Gastroesophageal sphincter (tissue), 4 donors: Measurements from ENCODE around the gene ZCWPW2. TPM values are rescaled to one million over a fixed set of nuclear protein-coding genes. Genes with fewer than 3 reads are reported as not detected.

Experiments used
- ATAC-seq: fragments of 150-250 bp; one replicate; pipeline ENCODE4 v1.9.1; 2016; ENCODE audit warnings: mild to moderate bottlenecking, moderate library complexity
- H3K27ac ChIP-seq, 4 donors: fragments of 200-600 bp; sonication (generic) in 3 of 4; 1 replicate in 3 of 4; 2 replicates in 1 of 4; pipeline ENCODE4 v1.5.1; 2016 to 2019
- H3K27me3 ChIP-seq: fragments of 200-600 bp; sonication (generic); one replicate; pipeline ENCODE4 v1.5.1; 2019
- H3K36me3 ChIP-seq, 2 donors: fragments of 200-600 bp; sonication (generic); one replicate each; pipeline ENCODE4 v1.5.1; 2019; ENCODE audit warnings: control low read depth in 1 of 2
- H3K4me1 ChIP-seq, 3 donors: fragments of 200-600 bp; sonication (generic); 1 replicate in 2 of 3; 2 replicates in 1 of 3; pipeline ENCODE4 v1.5.1; 2016 to 2019; ENCODE audit warnings: control low read depth in 2 of 3
- H3K4me3 ChIP-seq, 2 donors: fragments of 200-600 bp; sonication (generic); one replicate each; pipeline ENCODE4 v1.5.1; 2019; ENCODE audit warnings: mild to moderate bottlenecking in 1 of 2, moderate library complexity in 1 of 2
- H3K9me3 ChIP-seq, 3 donors: fragments of 200-600 bp; sonication (generic); one replicate each; pipeline ENCODE4 v1.5.1; 2017 to 2019; ENCODE audit warnings: control low read depth in 2 of 3
- EP300 ChIP-seq: sonication (generic); formaldehyde crosslinking; IDR thresholded peaks from one replicate; pipeline ENCODE4 v1.6.1; 2017; ENCODE audit warnings: antibody characterized with exemption, mild to moderate bottlenecking
- POLR2A ChIP-seq, 2 donors: fragments of 450-650 bp; IDR thresholded peaks; one replicate each; pipeline ENCODE4 v1.6.1; 2017; ENCODE audit warnings: antibody characterized with exemption in 2 of 2, mild to moderate bottlenecking in 2 of 2, moderate library complexity in 1 of 2
- POLR2AphosphoS5 ChIP-seq: sonication (generic); formaldehyde crosslinking; IDR thresholded peaks from one replicate; pipeline ENCODE4 v1.6.1; 2017; ENCODE audit warnings: antibody characterized with exemption
- WGBS, 2 donors: methylation state at CpG; one replicate each; pipeline ENCODE4 v1.1.5; 2018; ENCODE audit warnings: low coverage in 1 of 2; 5-methylcytosine and 5-hydroxymethylcytosine counted together
- total RNA-seq, 4 donors: library from RNA; depleted of rRNA; stranded (reverse); fragments of >200 nt; gene quantifications; one replicate each; pipeline ENCODE4 v1.1.0, GENCODE V29; 2016
- TF ChIP-seq, protein P1 (sequence below), 4 experiments: fragments of 200-600 bp in 2 of 4; fragments of 450-650 bp in 2 of 4; sonication (generic) in 1 of 4; IDR thresholded peaks; one replicate each; pipeline ENCODE4 v1.5.1; 2017 to 2019; ENCODE audit warnings: antibody characterized with exemption in 4 of 4, mild to moderate bottlenecking in 2 of 4, moderate library complexity in 2 of 4

Gene ZCWPW2
- total RNA-seq, 4 donors from 2014 or later = 0.99 to 9.8 (median 1.1) TPM

- TF ChIP-seq EP300 = no peak
- TF ChIP-seq, protein P1, sequence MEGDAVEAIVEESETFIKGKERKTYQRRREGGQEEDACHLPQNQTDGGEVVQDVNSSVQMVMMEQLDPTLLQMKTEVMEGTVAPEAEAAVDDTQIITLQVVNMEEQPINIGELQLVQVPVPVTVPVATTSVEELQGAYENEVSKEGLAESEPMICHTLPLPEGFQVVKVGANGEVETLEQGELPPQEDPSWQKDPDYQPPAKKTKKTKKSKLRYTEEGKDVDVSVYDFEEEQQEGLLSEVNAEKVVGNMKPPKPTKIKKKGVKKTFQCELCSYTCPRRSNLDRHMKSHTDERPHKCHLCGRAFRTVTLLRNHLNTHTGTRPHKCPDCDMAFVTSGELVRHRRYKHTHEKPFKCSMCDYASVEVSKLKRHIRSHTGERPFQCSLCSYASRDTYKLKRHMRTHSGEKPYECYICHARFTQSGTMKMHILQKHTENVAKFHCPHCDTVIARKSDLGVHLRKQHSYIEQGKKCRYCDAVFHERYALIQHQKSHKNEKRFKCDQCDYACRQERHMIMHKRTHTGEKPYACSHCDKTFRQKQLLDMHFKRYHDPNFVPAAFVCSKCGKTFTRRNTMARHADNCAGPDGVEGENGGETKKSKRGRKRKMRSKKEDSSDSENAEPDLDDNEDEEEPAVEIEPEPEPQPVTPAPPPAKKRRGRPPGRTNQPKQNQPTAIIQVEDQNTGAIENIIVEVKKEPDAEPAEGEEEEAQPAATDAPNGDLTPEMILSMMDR (IDR thresholded peaks at IDR 0.05) = no peak
- no peak for ATAC-seq
- Histone ChIP-seq H3K27me3 (no peaks in the 10 kb centered on the region), H3K4me3 (no peak overlapping the region), H3K27ac (no peak overlapping the region), H3K9me3 (peaks cover 0 to 49% (median 1%) of the 10 kb centered on the region in 3 donors), H3K36me3 (no peaks in the 10 kb centered on the region), H3K4me1 (no peaks in the 10 kb centered on the region)
- no CpG with 5 or more reads among the region's 3 CpGs for WGBS, 2 donors
Observed at GRCh38 chr3:28399206-28399605, 50.7 kb downstream of the ZCWPW2 start.

- no peak overlapping the region for H3K4me3 ChIP-seq
- no peaks in the 10 kb centered on the region for H3K27me3 ChIP-seq
- ATAC-seq = no peak
- H3K27ac ChIP-seq = no peak overlapping the region
- no peak for TF ChIP-seq POLR2AphosphoS5
- no peak for TF ChIP-seq POLR2A (IDR thresholded peaks at IDR 0.05)
- TF ChIP-seq, protein P1 (IDR thresholded peaks at IDR 0.05) = no peak
- TF ChIP-seq EP300 = no peak
- peaks cover 0 to 21% (median 0%) of the 10 kb centered on the region in 3 donors for H3K9me3 ChIP-seq
- 75 to 79% methylated on average over 1 of the region's 1 CpG for WGBS, 2 donors
- H3K4me1 ChIP-seq = no peaks in the 10 kb centered on the region
- no peaks in the 10 kb centered on the region for H3K36me3 ChIP-seq
Observed at GRCh38 chr3:28406241-28406640, 57.7 kb downstream of the ZCWPW2 start.

- Histone ChIP-seq H3K27me3 (no peaks in the 10 kb centered on the region), H3K27ac (no peak overlapping the region), H3K9me3 (peaks cover 0 to 15% (median 0%) of the 10 kb centered on the region in 3 donors), H3K36me3 (no peaks in the 10 kb centered on the region), H3K4me3 (no peak overlapping the region), H3K4me1 (no peaks in the 10 kb centered on the region)
- TF ChIP-seq, protein P1 (IDR thresholded peaks at IDR 0.05) = no peak
- TF ChIP-seq EP300 = no peak
- no peak for TF ChIP-seq POLR2AphosphoS5
- no peak for TF ChIP-seq POLR2A (IDR thresholded peaks at IDR 0.05)
- ATAC-seq = no peak
Observed at GRCh38 chr3:28449398-28449797, 100.9 kb downstream of the ZCWPW2 start.

DNA sequence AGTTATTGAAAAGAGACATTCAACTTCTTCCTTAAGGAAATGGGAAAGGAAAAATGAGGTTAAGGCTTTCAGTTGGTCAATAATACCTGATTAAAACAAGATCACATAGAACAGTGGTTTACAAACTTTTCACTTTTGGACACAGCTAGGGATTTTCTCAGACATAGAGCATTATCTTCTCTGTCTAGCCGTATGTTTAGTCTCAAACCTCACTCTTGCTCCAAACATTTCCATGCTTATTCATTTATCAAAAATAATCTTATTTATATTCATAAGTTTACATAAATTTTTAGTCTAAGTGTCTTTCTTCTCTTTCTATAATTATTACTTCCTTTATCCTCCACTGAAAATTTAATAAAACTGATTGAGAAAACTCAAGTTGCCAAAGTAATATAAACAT is 114.3 kb downstream of the ZCWPW2 start:
- no peak overlapping the region for H3K4me3 ChIP-seq
- WGBS, 2 donors = 0 to 54% methylated on average over 1 of the region's 1 CpG
- TF ChIP-seq POLR2A (IDR thresholded peaks at IDR 0.05) (no peak), POLR2AphosphoS5 (no peak), EP300 (no peak)
- TF ChIP-seq, protein P1 (IDR thresholded peaks at IDR 0.05) = no peak
- no peaks in the 10 kb centered on the region for H3K9me3 ChIP-seq
- no peak overlapping the region for H3K27ac ChIP-seq
- no peak for ATAC-seq
- no peaks in the 10 kb centered on the region for H3K27me3 ChIP-seq
- no peaks in the 10 kb centered on the region for H3K36me3 ChIP-seq
- H3K4me1 ChIP-seq = no peaks in the 10 kb centered on the region

GRCh38 chr3:28467414-28467813 is 118.9 kb downstream of the ZCWPW2 start:
- ATAC-seq = no peak
- Histone ChIP-seq H3K4me1 (no peaks in the 10 kb centered on the region), H3K27me3 (no peaks in the 10 kb centered on the region), H3K27ac (no peak overlapping the region), H3K9me3 (peaks cover 0 to 9% (median 0%) of the 10 kb centered on the region in 3 donors), H3K4me3 (no peak overlapping the region), H3K36me3 (no peaks in the 10 kb centered on the region)
- 100% methylated on average over 1 of the region's 1 CpG; no CpG with 5 or more reads in 1 of the 2 donors for WGBS, 2 donors
- TF ChIP-seq POLR2A (IDR thresholded peaks at IDR 0.05) (no peak), EP300 (no peak), POLR2AphosphoS5 (no peak)
- TF ChIP-seq, protein P1 (IDR thresholded peaks at IDR 0.05) = no peak
